BLaER1 treated with 17β-estradiol and CSF1 and Interleukin-3, amounts not matched to agents 10 nM and 100 nM (cell line): ENCODE measurements around the gene NAGPA.
A peak's percentile ranks its signal among the peaks of the same experiment; 100 is the strongest.

Experiments
- H3K27ac ChIP-seq, 11 experiments: shearing (Covaris generic); formaldehyde crosslinking; 2 replicates each; pipeline ENCODE4 v1.8.1; 2022
- H3K27me3 ChIP-seq, 11 experiments: shearing (Covaris generic); formaldehyde crosslinking; 2 replicates each; pipeline ENCODE4 v1.8.1; 2022
- H3K36me3 ChIP-seq, 11 experiments: shearing (Covaris generic); formaldehyde crosslinking; 2 replicates each; pipeline ENCODE4 v1.8.1; 2022
- H3K4me1 ChIP-seq, 10 experiments: shearing (Covaris generic); formaldehyde crosslinking; 2 replicates each; pipeline ENCODE4 v1.8.1; 2022
- H3K4me2 ChIP-seq, 11 experiments: shearing (Covaris generic); formaldehyde crosslinking; 2 replicates each; pipeline ENCODE4 v1.8.1; 2022
- H3K4me3 ChIP-seq, 10 experiments: shearing (Covaris generic); formaldehyde crosslinking; 2 replicates each; pipeline ENCODE4 v1.8.1; 2022
- H3K9ac ChIP-seq, 11 experiments: shearing (Covaris generic); formaldehyde crosslinking; 2 replicates each; pipeline ENCODE4 v1.8.1; 2022
- H3K9me3 ChIP-seq, 11 experiments: shearing (Covaris generic); formaldehyde crosslinking; replicated peaks in 1 of 11; 2 replicates each; pipeline ENCODE4 v1.8.1; 2022
- H4K20me1 ChIP-seq, 11 experiments: shearing (Covaris generic); formaldehyde crosslinking; 2 replicates each; pipeline ENCODE4 v1.8.1; 2022
- Cebpa-rat ChIP-seq, 11 experiments: shearing (Covaris generic); IDR thresholded peaks; 2 replicates each; pipeline ENCODE4 v1.8.1; 2022

NAGPA gene

DNA sequence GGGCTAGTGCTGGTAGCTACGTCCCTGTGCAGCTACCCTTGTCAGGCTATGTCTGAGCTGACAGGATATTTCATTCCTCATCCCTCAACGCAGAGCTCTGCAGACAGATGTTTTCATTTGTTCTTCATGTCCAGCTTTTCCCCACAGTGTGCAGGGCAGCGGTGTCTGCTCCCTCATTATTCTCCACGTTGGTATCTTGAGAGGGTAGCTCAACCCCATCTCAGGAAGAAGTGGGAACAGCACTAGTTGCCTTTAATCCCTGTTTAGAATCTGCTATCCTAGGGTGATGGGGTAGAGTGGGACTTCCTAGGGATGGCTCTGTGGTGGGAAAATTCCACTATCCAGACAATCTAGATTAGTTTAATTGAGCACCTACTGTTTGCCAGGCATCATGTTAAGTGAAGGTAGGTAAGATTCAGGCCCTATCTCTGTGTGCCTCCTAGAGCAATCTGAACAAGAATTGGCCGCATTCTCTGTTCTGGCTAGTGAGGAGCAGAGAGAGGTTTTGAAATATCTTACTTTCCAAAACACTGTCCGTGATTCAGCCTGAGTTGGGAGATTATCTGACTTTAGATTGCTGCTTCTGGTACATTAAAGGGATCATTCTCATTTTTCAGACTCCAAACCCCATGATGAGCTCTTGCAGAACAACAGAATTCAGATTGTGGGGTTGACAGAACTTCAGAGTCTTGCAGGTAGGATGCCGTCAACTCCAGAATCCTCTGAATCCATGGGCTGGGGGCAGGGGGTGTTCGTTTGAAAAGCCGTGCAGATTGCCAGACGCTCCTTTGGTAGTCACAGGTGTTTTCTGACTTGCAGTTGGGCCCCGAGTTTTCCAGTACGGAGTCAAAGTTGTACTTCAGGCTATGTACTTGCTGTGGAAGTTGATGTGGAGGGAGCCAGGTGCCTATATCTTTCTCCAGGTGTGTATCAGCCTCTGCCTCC lies 38.9 kb upstream of the NAGPA start:
- H3K27ac ChIP-seq, result peak overlapping the region; percentile 56 to 87 (median 83); a peak in 21 of 22 replicates
- peaks cover 0 to 14% (median 0%) of the 10 kb centered on the region in 11 experiments; a peak in 2 of 22 replicates for H3K9me3 ChIP-seq

DNA sequence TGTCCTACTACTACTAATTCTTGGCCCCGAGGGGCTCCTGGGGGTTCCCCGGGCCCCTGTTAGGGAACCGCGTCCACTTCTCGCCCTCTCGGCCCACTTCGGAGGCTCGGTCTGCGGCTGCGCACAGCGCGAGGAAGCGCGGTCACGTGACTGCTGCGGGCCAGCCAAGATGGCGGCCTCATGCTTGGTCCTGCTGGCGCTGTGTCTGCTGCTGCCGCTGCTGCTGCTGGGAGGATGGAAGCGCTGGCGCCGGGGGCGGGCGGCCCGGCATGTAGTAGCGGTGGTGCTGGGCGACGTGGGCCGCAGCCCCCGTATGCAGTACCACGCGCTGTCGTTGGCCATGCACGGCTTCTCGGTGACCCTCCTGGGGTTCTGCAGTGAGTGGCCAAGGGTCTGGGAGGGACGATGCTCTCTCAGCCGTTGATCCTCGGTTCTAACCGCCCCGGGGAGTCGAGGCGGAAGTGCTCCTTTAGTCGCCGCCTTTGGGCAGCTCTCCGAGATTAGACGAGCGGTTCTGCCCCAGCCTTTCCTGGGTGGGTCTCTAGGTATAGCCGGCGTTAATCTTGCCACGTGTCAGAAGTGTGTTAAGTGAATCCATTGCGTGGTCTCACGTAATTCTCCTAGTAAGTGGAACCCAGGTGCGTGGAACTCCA lies 38.1 kb upstream of the NAGPA start, which contains the start of gene ALG1:
Gene ALG1, plus strand, starts transcription at position 163 of the 653 bp plus-strand sequence. Its CDS starts 7 bp downstream, at position 170.
- H3K27ac ChIP-seq, result peak within 1 kb of the TSS; percentile 56 to 87 (median 83)
- peak within 1 kb of the TSS; percentile 62 to 78 (median 70) for H3K4me3 ChIP-seq
- peak within 1 kb of the TSS; percentile 78 to 86 (median 83) for H3K9ac ChIP-seq
- H3K27me3 ChIP-seq, result no peaks in the 10 kb centered on the region
- peaks cover 20 to 38% (median 28%) of the 10 kb centered on the region in 11 experiments for H3K36me3 ChIP-seq
- no peak for TF ChIP-seq Cebpa-rat (IDR thresholded peaks at IDR 0.05)
- peaks cover 0 to 14% (median 0%) of the 10 kb centered on the region in 11 experiments; a peak in 2 of 22 replicates for H3K9me3 ChIP-seq
- 0 out of 22 replicates have a peak, but pooled peaks cover 0 to 6% (median 0%) of the 10 kb centered on the region in 11 experiments for H4K20me1 ChIP-seq
- H3K4me2 ChIP-seq, result peak within 1 kb of the TSS; percentile 63 to 97 (median 88)
- peaks cover 19 to 24% (median 22%) of the 10 kb centered on the region in 10 experiments for H3K4me1 ChIP-seq

More for the DNA sequence above, 38.9 kb upstream of the NAGPA start:
- Histone ChIP-seq H3K36me3 (peaks cover 27 to 46% (median 36%) of the 10 kb centered on the region in 11 experiments), H3K27me3 (no peaks in the 10 kb centered on the region), H3K4me3 (peak overlapping the region; percentile 62 to 78 (median 70)), H4K20me1 (0 out of 22 replicates have a peak, but pooled peaks cover 0 to 6% (median 0%) of the 10 kb centered on the region in 11 experiments), H3K9ac (peak overlapping the region; percentile 78 to 86 (median 83)), H3K4me2 (peak overlapping the region; percentile 63 to 97 (median 88)), H3K4me1 (peaks cover 19 to 24% (median 22%) of the 10 kb centered on the region in 10 experiments)
- TF ChIP-seq Cebpa-rat (IDR thresholded peaks at IDR 0.05), result no peak

DNA sequence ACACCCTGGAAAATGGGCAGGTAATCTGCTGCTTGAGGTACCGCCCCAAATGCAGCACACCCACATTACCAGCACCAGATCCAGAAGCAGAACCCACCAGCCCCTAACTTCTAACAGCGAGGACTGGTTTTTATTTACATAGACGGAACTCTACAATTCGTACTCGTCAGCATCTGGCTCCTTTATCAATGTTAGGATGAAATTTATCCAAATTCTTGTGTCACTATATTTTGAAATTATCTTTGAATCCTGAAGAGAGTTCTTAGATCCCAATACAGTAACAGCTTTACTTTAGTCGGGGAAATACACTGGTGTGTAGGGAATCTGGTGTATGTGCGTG lies 37.6 kb upstream of the NAGPA start:
- Histone ChIP-seq H3K27me3 (no peaks in the 10 kb centered on the region), H3K27ac (peak overlapping the region; percentile 56 to 87 (median 83)), H3K4me3 (peak overlapping the region; percentile 62 to 78 (median 70)), H3K36me3 (peaks cover 17 to 33% (median 23%) of the 10 kb centered on the region in 11 experiments), H3K4me2 (peak overlapping the region; percentile 63 to 97 (median 88)), H3K9ac (peak overlapping the region; percentile 78 to 86 (median 83)), H4K20me1 (0 out of 22 replicates have a peak, but pooled peaks cover 0 to 5% (median 0%) of the 10 kb centered on the region in 11 experiments), H3K9me3 (peaks cover 0 to 14% (median 0%) of the 10 kb centered on the region in 11 experiments; a peak in 2 of 22 replicates), H3K4me1 (peaks cover 19 to 24% (median 22%) of the 10 kb centered on the region in 10 experiments)
- TF ChIP-seq Cebpa-rat (IDR thresholded peaks at IDR 0.05), result no peak

DNA sequence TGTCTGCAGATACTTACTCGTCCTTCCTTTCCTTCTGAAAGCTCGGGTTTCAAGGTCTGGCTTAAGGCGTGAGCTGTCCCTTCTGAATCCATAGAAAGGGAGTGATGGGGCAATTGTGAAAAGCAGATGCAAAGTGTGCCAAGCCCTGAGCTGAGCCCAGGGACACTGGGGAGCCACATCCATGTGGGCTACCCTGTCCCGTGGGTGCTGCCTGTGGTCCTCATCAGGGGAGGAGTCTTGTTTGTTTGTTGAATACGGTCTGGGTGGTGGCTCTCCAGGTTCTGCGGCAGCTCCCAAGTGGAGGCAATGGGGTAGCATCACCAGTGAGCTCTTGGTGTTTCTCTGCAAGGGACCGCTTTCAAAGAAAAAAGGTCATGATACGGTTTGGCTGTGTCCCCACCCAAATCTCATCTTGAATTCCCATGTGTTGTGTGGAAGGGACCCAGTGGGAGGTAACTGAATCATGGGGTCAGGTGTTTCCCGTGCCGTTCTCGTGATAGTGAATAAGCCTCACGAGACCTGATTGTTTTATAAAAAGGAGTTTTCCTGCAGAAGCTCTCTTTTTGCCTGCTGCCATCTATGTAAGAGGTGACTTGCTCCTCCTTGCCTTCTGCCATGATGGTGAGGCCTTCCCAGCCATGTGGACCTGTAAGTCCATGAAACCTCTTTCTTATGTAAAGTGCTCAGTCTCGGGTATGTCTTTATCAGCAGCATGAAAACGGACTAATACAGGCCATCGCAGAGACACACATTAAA lies 36.9 kb upstream of the NAGPA start:
- Histone ChIP-seq H3K36me3 (peaks cover 10 to 26% (median 16%) of the 10 kb centered on the region in 11 experiments), H3K9ac (no peak overlapping the region; a peak in 1 of 22 replicates), H4K20me1 (no peaks in the 10 kb centered on the region), H3K27ac (peak overlapping the region in 8 of 11 experiments; percentile 76 to 87 (median 86); a peak in 12 of 22 replicates), H3K9me3 (peaks cover 0 to 14% (median 0%) of the 10 kb centered on the region in 11 experiments; a peak in 2 of 22 replicates), H3K4me1 (peaks cover 19 to 24% (median 22%) of the 10 kb centered on the region in 10 experiments), H3K4me2 (peak overlapping the region in 10 of 11 experiments; percentile 63 to 97 (median 86); a peak in 16 of 22 replicates), H3K27me3 (no peaks in the 10 kb centered on the region), H3K4me3 (no peak overlapping the region; a peak in 1 of 20 replicates)
- no peak for TF ChIP-seq Cebpa-rat (IDR thresholded peaks at IDR 0.05)

- H3K27me3 ChIP-seq, result no peaks in the 10 kb centered on the region
- peaks cover 19 to 24% (median 22%) of the 10 kb centered on the region in 10 experiments for H3K4me1 ChIP-seq
- no peaks in the 10 kb centered on the region for H4K20me1 ChIP-seq
- H3K27ac ChIP-seq, result no peak overlapping the region
- H3K9ac ChIP-seq, result no peak overlapping the region
- no peak overlapping the region for H3K4me2 ChIP-seq
- no peak for TF ChIP-seq Cebpa-rat (IDR thresholded peaks at IDR 0.05)
- no peak overlapping the region for H3K4me3 ChIP-seq
- peaks cover 3 to 19% (median 9%) of the 10 kb centered on the region in 11 experiments; a peak in 18 of 22 replicates for H3K36me3 ChIP-seq
- H3K9me3 ChIP-seq, result peaks cover 0 to 14% (median 0%) of the 10 kb centered on the region in 11 experiments; a peak in 2 of 22 replicates
Observed at GRCh38 chr16:5069854-5070253, 36.1 kb upstream of the NAGPA start.

- H3K9me3 ChIP-seq, result peaks cover 0 to 14% (median 0%) of the 10 kb centered on the region in 11 experiments; a peak in 2 of 22 replicates
- H3K27ac ChIP-seq, result no peak overlapping the region
- no peaks in the 10 kb centered on the region for H3K27me3 ChIP-seq
- TF ChIP-seq Cebpa-rat (IDR thresholded peaks at IDR 0.05), result no peak
- peaks cover 0 to 12% (median under 1%) of the 10 kb centered on the region in 11 experiments; a peak in 9 of 22 replicates for H3K36me3 ChIP-seq
- H3K4me2 ChIP-seq, result no peak overlapping the region
- H4K20me1 ChIP-seq, result no peaks in the 10 kb centered on the region
- no peak overlapping the region for H3K9ac ChIP-seq
- H3K4me3 ChIP-seq, result no peak overlapping the region
- peaks cover 19 to 24% (median 22%) of the 10 kb centered on the region in 10 experiments for H3K4me1 ChIP-seq
Observed at GRCh38 chr16:5069048-5069447, 35.3 kb upstream of the NAGPA start.

- no peak for TF ChIP-seq Cebpa-rat (IDR thresholded peaks at IDR 0.05)
- no peak overlapping the region for H3K27ac ChIP-seq
- H3K9ac ChIP-seq, result no peak overlapping the region
- H3K27me3 ChIP-seq, result 0 out of 22 replicates have a peak, but pooled peaks cover 0 to 6% (median 0%) of the 10 kb centered on the region in 11 experiments
- H3K4me1 ChIP-seq, result peaks cover 12 to 29% (median 25%) of the 10 kb centered on the region in 10 experiments
- no peaks in the 10 kb centered on the region for H3K36me3 ChIP-seq
- 0 out of 22 replicates have a peak, but pooled peaks cover 0 to 6% (median 0%) of the 10 kb centered on the region in 11 experiments for H4K20me1 ChIP-seq
- no peak overlapping the region for H3K4me3 ChIP-seq
- peaks cover 0 to 14% (median 0%) of the 10 kb centered on the region in 11 experiments; a peak in 2 of 22 replicates for H3K9me3 ChIP-seq
- H3K4me2 ChIP-seq, result no peak overlapping the region
Observed at GRCh38 chr16:5066511-5066910, 32.8 kb upstream of the NAGPA start.
